Neural progenitor cell (in vitro differentiated cells): ENCODE data around the gene NFATC1. TPM values are rescaled to one million over a fixed set of nuclear protein-coding genes. Genes with fewer than 3 reads are reported as not detected.

Source experiments
- DNase-seq: peaks from one replicate; pipeline ENCODE4 v3.0.0-alpha.2; 2016; ENCODE audit warnings: low spot score
- H2AFZ ChIP-seq: fragments of 200-600 bp; sonication (generic); replicated peaks from 2 replicates; pipeline ENCODE4 v1.6.1; 2016; ENCODE audit warnings: antibody characterized with exemption
- H3F3A ChIP-seq: fragments of 200-600 bp; sonication (generic); 2 replicates; pipeline ENCODE4 v1.6.1; 2016; ENCODE audit warnings: antibody characterized with exemption, low read depth
- H3K27ac ChIP-seq: fragments of 200-600 bp; sonication (generic); 2 replicates; pipeline ENCODE4 v1.5.1; 2016; ENCODE audit warnings: mild to moderate bottlenecking
- H3K27me3 ChIP-seq: fragments of 200-600 bp; sonication (generic); 2 replicates; pipeline ENCODE4 v1.6.1; 2016; ENCODE audit warnings: mild to moderate bottlenecking, moderate library complexity
- H3K36me3 ChIP-seq: fragments of 200-600 bp; sonication (generic); 2 replicates; pipeline ENCODE4 v1.5.1; 2016
- H3K4me1 ChIP-seq: fragments of 200-600 bp; sonication (generic); 2 replicates; pipeline ENCODE4 v1.6.1; 2016; ENCODE audit warnings: mixed run types
- H3K4me2 ChIP-seq: fragments of 200-600 bp; sonication (generic); 2 replicates; pipeline ENCODE4 v1.6.1; 2016
- H3K4me3 ChIP-seq: fragments of 200-600 bp; sonication (generic); 2 replicates; pipeline ENCODE4 v1.5.1; 2016
- H3K79me2 ChIP-seq: fragments of 200-600 bp; sonication (generic); 2 replicates; pipeline ENCODE4 v1.6.1; 2016; ENCODE audit warnings: low read depth
- H3K9ac ChIP-seq: fragments of 200-600 bp; sonication (generic); 2 replicates; pipeline ENCODE4 v1.6.1; 2016
- H3K9me3 ChIP-seq: fragments of 200-600 bp; sonication (generic); 2 replicates; pipeline ENCODE4 v1.5.1; 2016; ENCODE audit warnings: low read depth
- H4K20me1 ChIP-seq: fragments of 200-600 bp; sonication (generic); 2 replicates; pipeline ENCODE4 v1.6.1; 2016; ENCODE audit warnings: low read depth
- H3K27ac Mint-ChIP-seq: 3 replicates; pipeline ENCODE4 v1.8.0; 2021; ENCODE audit warnings: mixed read lengths
- H3K27me3 Mint-ChIP-seq: 2 replicates; pipeline ENCODE4 v1.8.0; 2022; ENCODE audit warnings: low read depth, mild to moderate bottlenecking, inconsistent platforms, moderate library complexity, mixed read lengths; ENCODE audit not compliant: insufficient read depth
- H3K36me3 Mint-ChIP-seq: 3 replicates; pipeline ENCODE4 v1.8.0; 2021; ENCODE audit warnings: mixed read lengths
- H3K4me1 Mint-ChIP-seq: 3 replicates; pipeline ENCODE4 v1.8.0; 2021; ENCODE audit warnings: mixed read lengths
- H3K4me3 Mint-ChIP-seq: 3 replicates; pipeline ENCODE4 v1.8.0; 2021; ENCODE audit warnings: mild to moderate bottlenecking, moderate library complexity, mixed read lengths
- H3K9me3 Mint-ChIP-seq: 3 replicates; pipeline ENCODE4 v1.8.0; 2020; ENCODE audit warnings: mixed read lengths
- CTCF ChIP-seq: fragments of 200-600 bp; sonication (generic); IDR thresholded peaks from 2 replicates; pipeline ENCODE4 v1.5.1; 2017; ENCODE audit warnings: antibody characterized with exemption, mild to moderate bottlenecking
- EZH2 ChIP-seq: fragments of 200-600 bp; sonication (generic); IDR thresholded peaks from 2 replicates; pipeline ENCODE4 v1.6.1; 2017; ENCODE audit warnings: antibody characterized with exemption, mild to moderate bottlenecking, moderate library complexity
- EZH2phosphoT487 ChIP-seq: fragments of 200-600 bp; sonication (generic); IDR thresholded peaks from 2 replicates; pipeline ENCODE4 v1.6.1; 2017; ENCODE audit warnings: antibody characterized with exemption
- total RNA-seq: library from RNA; depleted of rRNA; stranded (reverse); fragments of >200 nt; gene quantifications from 2 replicates; pipeline ENCODE4 v1.2.3, GENCODE V29; 2015; ENCODE audit warnings: low replicate concordance

The NFATC1 gene
- total RNA-seq, 1 donor from 2014 or later: 2.3 TPM

- H3K4me2 ChIP-seq: no peak overlapping the region
- H3K9me3 ChIP-seq: no peaks in the 10 kb centered on the region
- peaks cover 16% of the 10 kb centered on the region for H3K36me3 Mint-ChIP-seq
- no peak for DNase-seq
- no peak overlapping the region for H3K27ac ChIP-seq
- no peaks in the 10 kb centered on the region for H3K4me1 ChIP-seq
- no peak overlapping the region for H3K4me3 ChIP-seq
- H3F3A ChIP-seq: no peaks in the 10 kb centered on the region
- no peaks in the 10 kb centered on the region for H3K27me3 ChIP-seq
- TF ChIP-seq CTCF (no peak), EZH2 (no peak), EZH2phosphoT487 (no peak)
- peaks cover 2% of the 10 kb centered on the region for H3K27me3 Mint-ChIP-seq
- no peak overlapping the region for H3K4me3 Mint-ChIP-seq
- H3K79me2 ChIP-seq: no peaks in the 10 kb centered on the region
- H3K9ac ChIP-seq: no peak overlapping the region
- no peak overlapping the region for H2AFZ ChIP-seq
- H4K20me1 ChIP-seq: no peaks in the 10 kb centered on the region
- no peaks in the 10 kb centered on the region for H3K36me3 ChIP-seq
- H3K9me3 Mint-ChIP-seq: no peaks in the 10 kb centered on the region
- H3K4me1 Mint-ChIP-seq: no peaks in the 10 kb centered on the region
- no peak overlapping the region for H3K27ac Mint-ChIP-seq
These were observed 43.3 kb upstream of the NFATC1 start for GRCh38 chr18:79352432-79352831.

- H4K20me1 ChIP-seq: no peaks in the 10 kb centered on the region
- H3F3A ChIP-seq: no peaks in the 10 kb centered on the region
- no peak overlapping the region for H3K4me2 ChIP-seq
- no peaks in the 10 kb centered on the region for H3K79me2 ChIP-seq
- TF ChIP-seq EZH2 (no peak), CTCF (peak; percentile 51), EZH2phosphoT487 (no peak)
- DNase-seq: peak; percentile 53
- H3K4me1 Mint-ChIP-seq: no peaks in the 10 kb centered on the region
- no peaks in the 10 kb centered on the region for H3K9me3 Mint-ChIP-seq
- H3K9me3 ChIP-seq: no peaks in the 10 kb centered on the region
- no peak overlapping the region for H3K27ac Mint-ChIP-seq
- no peaks in the 10 kb centered on the region for H3K27me3 ChIP-seq
- no peak overlapping the region for H3K4me3 ChIP-seq
- no peak overlapping the region for H3K27ac ChIP-seq
- H3K4me3 Mint-ChIP-seq: no peak overlapping the region
- no peaks in the 10 kb centered on the region for H3K36me3 ChIP-seq
- H3K27me3 Mint-ChIP-seq: peaks cover 2% of the 10 kb centered on the region
- peaks cover 12% of the 10 kb centered on the region for H3K36me3 Mint-ChIP-seq
- no peak overlapping the region for H3K9ac ChIP-seq
- no peaks in the 10 kb centered on the region for H3K4me1 ChIP-seq
- H2AFZ ChIP-seq: no peak overlapping the region
These were observed 42.5 kb upstream of the NFATC1 start for GRCh38 chr18:79353267-79353666.

GRCh38 chr18:79354350-79354749, 41.4 kb upstream of the NFATC1 start:
- no peaks in the 10 kb centered on the region for H3K9me3 ChIP-seq

More at GRCh38 chr18:79354350-79354749, 41.4 kb upstream of the NFATC1 start:
- Mint-ChIP-seq H3K9me3 (no peaks in the 10 kb centered on the region), H3K4me1 (no peaks in the 10 kb centered on the region), H3K36me3 (peaks cover 12% of the 10 kb centered on the region), H3K4me3 (no peak overlapping the region), H3K27ac (no peak overlapping the region), H3K27me3 (peaks cover 6% of the 10 kb centered on the region)
- Histone ChIP-seq H3K4me3 (no peak overlapping the region), H3K79me2 (no peaks in the 10 kb centered on the region), H3K27ac (no peak overlapping the region), H3K27me3 (no peaks in the 10 kb centered on the region), H3F3A (no peaks in the 10 kb centered on the region), H3K4me1 (no peaks in the 10 kb centered on the region), H3K36me3 (no peaks in the 10 kb centered on the region), H4K20me1 (no peaks in the 10 kb centered on the region), H3K9ac (no peak overlapping the region), H2AFZ (no peak overlapping the region), H3K4me2 (no peak overlapping the region)
- no peak for TF ChIP-seq EZH2
- TF ChIP-seq CTCF: no peak
- TF ChIP-seq EZH2phosphoT487: no peak
- no peak for DNase-seq
